SK-MEL-5 (cell line): Measurements from ENCODE around the gene UBC. TPM values are rescaled to one million over a fixed set of nuclear protein-coding genes. Genes with fewer than 3 reads are reported as not detected.
A peak's percentile ranks its signal among the peaks of the same experiment; 100 is the strongest.
"Not testable (repeated sequence)": the region's sequence is repeated elsewhere in the genome, so short reads cannot be mapped to it uniquely, and the experiment has no call there.

Experiments
- DNase-seq: peaks from one replicate; pipeline ENCODE4 v3.0.0-alpha.2; 2016; ENCODE audit warnings: low read depth, low spot score
- in situ Hi-C: cut with HindIII; loops from 2 replicates; pipeline ENCODE4 v1.10.0; 2016; ENCODE audit warnings: low sequenced_read_pairs, high pct_unique_total_duplicates, low pct_unique_long_range_greater_than_20kb
- total RNA-seq: library from RNA; depleted of rRNA; stranded (reverse); fragments of >200 nt; shearing (Covaris generic); gene quantifications from 2 replicates; pipeline ENCODE4 v1.2.3, GENCODE V29; 2014

UBC gene
- total RNA-seq, 1 experiment from 2014 or later: 2,016 TPM

GRCh38 chr12:124904306-124905098 is 9.9 kb downstream of the UBC start:
- peak; percentile 99 for DNase-seq
- in situ Hi-C loops: no loop called here

GRCh38 chr12:124902916-124903315 is 11.5 kb downstream of the UBC start:
- DNase-seq: no peak

GRCh38 chr12:124901003-124901402 is 13.4 kb downstream of the UBC start:
- no peak for DNase-seq
- in situ Hi-C loops: no loop called here

More at GRCh38 chr12:124902916-124903315, 11.5 kb downstream of the UBC start:
- in situ Hi-C loops: no loop called here

GRCh38 chr12:124900345-124900795 is 14.1 kb downstream of the UBC start:
- in situ Hi-C loops, DNase-seq: not testable (repeated sequence)

- in situ Hi-C loops: no loop called here
Observed at GRCh38 chr12:124898923-124899294, 15.5 kb downstream of the UBC start.

GRCh38 chr12:124898200-124898922 is 16.1 kb downstream of the UBC start:
- in situ Hi-C loops: no loop called here
- DNase-seq: peak; percentile 75

More at GRCh38 chr12:124898923-124899294, 15.5 kb downstream of the UBC start:
- no peak for DNase-seq

GRCh38 chr12:124896461-124896860 is 18.0 kb downstream of the UBC start:
- no peak for DNase-seq
- in situ Hi-C loops: no loop called here

- in situ Hi-C loops: no loop called here
- DNase-seq: no peak
Observed at GRCh38 chr12:124893792-124894516, 20.5 kb downstream of the UBC start.

- DNase-seq: no peak
- in situ Hi-C loops: no loop called here
Observed at GRCh38 chr12:124888260-124888659, 26.2 kb downstream of the UBC start.

- in situ Hi-C loops, DNase-seq: not testable (repeated sequence)
Observed at GRCh38 chr12:124887766-124888165, 26.7 kb downstream of the UBC start.

- in situ Hi-C loops: no loop called here
- no peak for DNase-seq
Observed at GRCh38 chr12:124884587-124885438, 29.6 kb downstream of the UBC start.

- no peak for DNase-seq
- in situ Hi-C loops: no loop called here
Observed at GRCh38 chr12:124883263-124884130, 31.0 kb downstream of the UBC start.

- DNase-seq: no peak
- in situ Hi-C loops: no loop called here
Observed at GRCh38 chr12:124881123-124881522, 33.3 kb downstream of the UBC start.

GRCh38 chr12:124880335-124880734 is 34.1 kb downstream of the UBC start:
- in situ Hi-C loops, DNase-seq: not testable (repeated sequence)

- in situ Hi-C loops: no loop called here
- no peak for DNase-seq
Observed at GRCh38 chr12:124878795-124879516, 35.5 kb downstream of the UBC start.

- DNase-seq: no peak
- in situ Hi-C loops: no loop called here
Observed at GRCh38 chr12:124877423-124877822, 37.0 kb downstream of the UBC start.
